Measurements from ENCODE around the gene PLCB4. TPM values are rescaled to one million over a fixed set of nuclear protein-coding genes. Genes with fewer than 3 reads are reported as not detected.
"Not testable (repeated sequence)": the region's sequence is repeated elsewhere in the genome, so short reads cannot be mapped to it uniquely, and the experiment has no call there.

PLCB4 gene
- total RNA-seq, 1 experiment from 2014 or later, result 0.91 TPM

- H3K9me3 Mint-ChIP-seq (ENCODE audit: unreplicated experiment), result no peaks in the 10 kb centered on the region
- H3K4me3 Mint-ChIP-seq (ENCODE audit: unreplicated experiment), result no peak overlapping the region
- no peaks in the 10 kb centered on the region for H3K36me3 Mint-ChIP-seq (ENCODE audit: insufficient read depth, unreplicated experiment)
- POLR2A ChIA-PET, result no interaction called here
- DNase-seq (ENCODE audit: unreplicated experiment), result no peak
- BruUV-seq (replicated peaks), result no TSS peak
- no peak overlapping the region for H3K27ac Mint-ChIP-seq (ENCODE audit: low read depth, unreplicated experiment)
- intact Hi-C loops (cut with micrococcal nuclease), result no loop called here
- TF ChIP-seq CTCF (IDR thresholded peaks at IDR 0.05; ENCODE audit: unreplicated experiment), result no peak
- CTCF ChIA-PET, result interaction anchor here (0.5 to 1.9 kb wide), 2 partner anchors 527 to 624 kb away, joined by 3 to 4 read pairs; no protein-coding TSS in a partner anchor
- no peaks in the 10 kb centered on the region for H3K27me3 Mint-ChIP-seq (ENCODE audit: insufficient read depth, unreplicated experiment)
- H3K4me1 Mint-ChIP-seq (ENCODE audit: insufficient read depth, unreplicated experiment), result no peaks in the 10 kb centered on the region
Measured at GRCh38 chr20:9374480-9374879, 305.6 kb downstream of the PLCB4 start.

- BruUV-seq (replicated peaks), result no TSS peak
- H3K27me3 Mint-ChIP-seq (ENCODE audit: insufficient read depth, unreplicated experiment), result no peaks in the 10 kb centered on the region
- no peaks in the 10 kb centered on the region for H3K9me3 Mint-ChIP-seq (ENCODE audit: unreplicated experiment)
- no peak for TF ChIP-seq CTCF (IDR thresholded peaks at IDR 0.05; ENCODE audit: unreplicated experiment)
- H3K27ac Mint-ChIP-seq (ENCODE audit: low read depth, unreplicated experiment), result no peak overlapping the region
- CTCF ChIA-PET, result interaction anchor here (0.5 to 4.5 kb wide), 3 partner anchors 17 to 528 kb away, joined by 3 to 33 read pairs (median 5); no protein-coding TSS in a partner anchor
- no peaks in the 10 kb centered on the region for H3K4me1 Mint-ChIP-seq (ENCODE audit: insufficient read depth, unreplicated experiment)
- no peak overlapping the region for H3K4me3 Mint-ChIP-seq (ENCODE audit: unreplicated experiment)
- no peak for DNase-seq (ENCODE audit: unreplicated experiment)
- POLR2A ChIA-PET, result no interaction called here
- H3K36me3 Mint-ChIP-seq (ENCODE audit: insufficient read depth, unreplicated experiment), result no peaks in the 10 kb centered on the region
- intact Hi-C loops (cut with micrococcal nuclease), result no loop called here
Measured at GRCh38 chr20:9375221-9375681, 306.4 kb downstream of the PLCB4 start.

GRCh38 chr20:9377007-9377406 is 308.1 kb downstream of the PLCB4 start:
- ChIA-PET POLR2A (interaction anchor here (0.7 kb wide), 1 partner anchor 48 kb away, joined by 3 read pairs; no protein-coding TSS in a partner anchor), CTCF (interaction anchor here (0.6 to 4.5 kb wide), 9 partner anchors 13 to 617 kb away, joined by 3 to 33 read pairs (median 6); no protein-coding TSS in a partner anchor)
- no peaks in the 10 kb centered on the region for H3K36me3 Mint-ChIP-seq (ENCODE audit: insufficient read depth, unreplicated experiment)
- intact Hi-C loops (cut with micrococcal nuclease), result no loop called here
- no peaks in the 10 kb centered on the region for H3K9me3 Mint-ChIP-seq (ENCODE audit: unreplicated experiment)
- DNase-seq (ENCODE audit: unreplicated experiment), result no peak
- TF ChIP-seq CTCF (IDR thresholded peaks at IDR 0.05; ENCODE audit: unreplicated experiment), result no peak
- H3K4me1 Mint-ChIP-seq (ENCODE audit: insufficient read depth, unreplicated experiment), result no peaks in the 10 kb centered on the region
- no peak overlapping the region for H3K4me3 Mint-ChIP-seq (ENCODE audit: unreplicated experiment)
- no peak overlapping the region for H3K27ac Mint-ChIP-seq (ENCODE audit: low read depth, unreplicated experiment)
- BruUV-seq (replicated peaks), result no TSS peak
- H3K27me3 Mint-ChIP-seq (ENCODE audit: insufficient read depth, unreplicated experiment), result no peaks in the 10 kb centered on the region

GRCh38 chr20:9385345-9386310 is 316.7 kb downstream of the PLCB4 start:
- H3K4me3 Mint-ChIP-seq (ENCODE audit: unreplicated experiment); DNase-seq (ENCODE audit: unreplicated experiment); BruUV-seq (replicated peaks); H3K4me1 Mint-ChIP-seq (ENCODE audit: insufficient read depth, unreplicated experiment); H3K36me3 Mint-ChIP-seq (ENCODE audit: insufficient read depth, unreplicated experiment); H3K9me3 Mint-ChIP-seq (ENCODE audit: unreplicated experiment); intact Hi-C loops (cut with micrococcal nuclease); H3K27me3 Mint-ChIP-seq (ENCODE audit: insufficient read depth, unreplicated experiment); H3K27ac Mint-ChIP-seq (ENCODE audit: low read depth, unreplicated experiment); POLR2A ChIA-PET: not testable (repeated sequence)
- CTCF ChIA-PET, result interaction anchor here (0.5 kb wide), 1 partner anchor 428 kb away, joined by 3 read pairs; no protein-coding TSS in a partner anchor

All from MCF 10A (cell line).